ENCODE results near the gene PDE1A. TPM values are rescaled to one million over a fixed set of nuclear protein-coding genes. Genes with fewer than 3 reads are reported as not detected.

Gene PDE1A
- total and polyA plus RNA-seq, 12 donors = 4.0 to 17.4 (median 5.8) TPM

GRCh38 chr2:182241936-182242335 is 184.9 kb downstream of the PDE1A start:
- TF ChIP-seq POLR2A (IDR thresholded peaks at IDR 0.05) = no peak
- TF ChIP-seq CTCF (IDR thresholded peaks at IDR 0.05) = no peak
- no peaks in the 10 kb centered on the region for H3K9me3 ChIP-seq (replicated peaks in 1 of 3)
- no peaks in the 10 kb centered on the region for H3K4me1 ChIP-seq (replicated peaks in 1 of 2)
- no peak overlapping the region for H3K27ac ChIP-seq
- H3K36me3 ChIP-seq (replicated peaks in 1 of 2) = no peaks in the 10 kb centered on the region
- 79 to 87% (median 86%) methylated on average over 1 of the region's 1 CpG for WGBS, 4 donors
- DNase-seq = no peak
- H3K27me3 ChIP-seq = no peaks in the 10 kb centered on the region
- no peak overlapping the region for H3K4me3 ChIP-seq
- intact Hi-C loops (cut with DNase I) = no loop called here

GRCh38 chr2:182240862-182241371 is 185.9 kb downstream of the PDE1A start:
- no peaks in the 10 kb centered on the region for H3K9me3 ChIP-seq (replicated peaks in 1 of 3)
- no peaks in the 10 kb centered on the region for H3K36me3 ChIP-seq (replicated peaks in 1 of 2)
- H3K27me3 ChIP-seq = no peaks in the 10 kb centered on the region
- peak in 6 of 7 donors; percentile 13 to 50 (median 23) for DNase-seq
- H3K27ac ChIP-seq = no peak overlapping the region
- TF ChIP-seq CTCF (IDR thresholded peaks at IDR 0.05) (peak in 4 of 6 experiments; percentile 17 to 35 (median 26)), POLR2A (IDR thresholded peaks at IDR 0.05) (no peak)
- H3K4me1 ChIP-seq (replicated peaks in 1 of 2) = no peaks in the 10 kb centered on the region
- no peak overlapping the region for H3K4me3 ChIP-seq
- 33 to 49% (median 42%) methylated on average over 5 of the region's 5 CpGs for WGBS, 4 donors
- intact Hi-C loops (cut with DNase I) = no loop called here

- Histone ChIP-seq H3K4me3 (no peak overlapping the region), H3K36me3 (replicated peaks in 1 of 2) (no peaks in the 10 kb centered on the region), H3K27ac (no peak overlapping the region), H3K9me3 (replicated peaks in 1 of 3) (no peaks in the 10 kb centered on the region), H3K27me3 (no peaks in the 10 kb centered on the region), H3K4me1 (replicated peaks in 1 of 2) (no peaks in the 10 kb centered on the region)
- DNase-seq = no peak
- intact Hi-C loops (cut with DNase I) = no loop called here
- no peak for TF ChIP-seq CTCF (IDR thresholded peaks at IDR 0.05)
- no peak for TF ChIP-seq POLR2A (IDR thresholded peaks at IDR 0.05)
These were observed 196.3 kb downstream of the PDE1A start for GRCh38 chr2:182230561-182230960.

- intact Hi-C loops (cut with DNase I) = no loop called here
- Histone ChIP-seq H3K36me3 (replicated peaks in 1 of 2) (no peaks in the 10 kb centered on the region), H3K27me3 (no peaks in the 10 kb centered on the region), H3K27ac (no peak overlapping the region), H3K9me3 (replicated peaks in 1 of 3) (no peaks in the 10 kb centered on the region), H3K4me3 (no peak overlapping the region), H3K4me1 (replicated peaks in 1 of 2) (no peaks in the 10 kb centered on the region)
- no peak for DNase-seq
- 77 to 82% (median 79%) methylated on average over 2 of the region's 2 CpGs for WGBS, 4 donors
- TF ChIP-seq CTCF (IDR thresholded peaks at IDR 0.05) = no peak
These were observed 197.5 kb downstream of the PDE1A start for GRCh38 chr2:182229297-182229696.

Data from adrenal gland (tissue), 12 donors.